ENCODE data around the gene HSD3B2.
"Not testable (repeated sequence)": the region's sequence is repeated elsewhere in the genome, so short reads cannot be mapped to it uniquely, and the experiment has no call there.

HSD3B2 gene

DNA sequence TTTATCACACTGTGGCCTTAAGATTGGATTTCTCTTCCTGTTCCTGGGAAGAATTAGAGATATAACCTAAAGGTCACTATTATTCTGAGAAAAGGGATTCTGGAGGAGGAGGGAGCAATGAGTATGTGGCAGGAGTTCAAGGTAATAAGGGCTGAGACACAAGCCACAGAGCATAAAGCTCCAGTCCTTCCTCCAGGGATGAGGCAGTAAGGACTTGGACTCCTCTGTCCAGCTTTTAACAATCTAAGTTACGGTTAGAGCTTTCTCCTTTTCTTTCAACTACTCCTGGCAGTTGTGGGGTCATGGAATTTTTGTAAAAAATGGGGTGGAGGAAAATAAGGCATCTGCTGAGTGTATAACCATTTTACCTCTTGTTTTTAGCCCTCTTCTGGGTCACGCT is at the start of gene HSD3B2:
Gene HSD3B2 (plus strand): TSS at position 201 of the 400 bp plus-strand sequence. CDS start 270 bp downstream, outside the sequence.
- no peak for DNase-seq

GRCh38 chr1:119366424-119366823 is 48.5 kb upstream of the HSD3B2 start:
- DNase-seq: no peak

GRCh38 chr1:119367432-119368124 is 47.4 kb upstream of the HSD3B2 start:
- DNase-seq: no peak

DNA sequence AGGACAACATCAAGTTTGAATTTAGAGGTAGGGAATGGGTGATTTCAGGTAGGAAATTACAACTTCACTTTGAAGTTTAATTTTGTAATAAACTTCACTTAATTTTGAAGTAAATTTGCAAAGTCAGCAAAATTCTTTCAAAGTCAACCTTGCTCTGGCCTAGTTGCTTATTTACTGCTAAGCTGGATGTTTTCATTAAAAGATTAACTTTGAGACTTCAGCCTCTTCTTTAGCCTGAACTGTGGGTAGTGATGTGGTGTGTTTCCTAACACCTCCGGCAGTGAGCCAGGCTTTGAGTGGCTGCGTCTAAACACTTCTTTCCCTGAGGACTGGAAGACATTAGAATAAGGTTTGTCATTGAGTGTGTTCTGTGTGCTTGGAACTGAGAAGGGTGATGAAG is 46.4 kb upstream of the HSD3B2 start, which contains the start of gene HAO2:
Gene HAO2 (plus strand): TSS at position 232 of the 400 bp plus-strand sequence. CDS start 12,301 bp downstream, outside the sequence.
- no peak for DNase-seq

DNA sequence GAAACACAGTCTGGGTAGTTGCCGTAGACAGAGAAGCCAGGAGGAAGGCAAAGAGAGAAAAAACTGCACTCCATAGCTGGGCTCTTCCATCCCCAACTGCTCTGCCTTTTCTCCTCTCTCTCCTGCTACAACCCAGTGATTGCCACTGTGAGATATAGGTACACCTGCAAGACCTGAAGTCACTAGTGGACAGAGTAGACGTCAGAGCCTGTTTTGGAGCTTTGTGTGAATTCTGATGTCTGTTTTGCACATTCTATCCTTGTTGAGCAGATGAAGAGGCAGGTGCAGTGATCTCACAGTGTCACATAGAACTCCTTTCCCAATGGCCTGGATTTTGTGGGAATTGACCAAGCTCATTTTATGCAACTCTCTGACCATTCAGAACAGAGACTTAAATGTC is 44.2 kb upstream of the HSD3B2 start:
- DNase-seq: no peak

- no peak for DNase-seq
Observed at GRCh38 chr1:119371815-119372214, 43.1 kb upstream of the HSD3B2 start.

- peak; percentile 47 for DNase-seq
Observed at GRCh38 chr1:119372503-119373086, 42.4 kb upstream of the HSD3B2 start.

DNA sequence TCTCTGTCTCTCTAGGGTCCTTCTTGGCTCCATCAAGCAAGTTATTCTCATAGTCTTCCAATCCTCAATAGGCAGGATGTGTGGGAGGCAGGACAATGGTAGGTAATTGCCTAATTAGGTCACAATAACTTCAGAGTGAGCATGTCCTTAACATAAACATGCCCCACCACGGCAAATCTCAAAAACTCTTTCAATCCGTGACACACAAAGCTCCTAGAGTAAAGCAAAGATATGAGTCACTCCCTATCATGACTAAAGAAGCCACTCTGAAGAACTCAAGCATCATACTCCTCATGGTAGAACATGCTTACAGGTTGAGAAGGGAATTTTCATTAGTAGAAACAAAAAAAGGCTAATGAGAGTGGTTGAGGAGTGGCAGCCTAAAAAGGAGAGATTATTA is 41.5 kb upstream of the HSD3B2 start:
- no peak for DNase-seq

- DNase-seq: no peak
Observed at GRCh38 chr1:119374208-119374874, 40.6 kb upstream of the HSD3B2 start.

DNA sequence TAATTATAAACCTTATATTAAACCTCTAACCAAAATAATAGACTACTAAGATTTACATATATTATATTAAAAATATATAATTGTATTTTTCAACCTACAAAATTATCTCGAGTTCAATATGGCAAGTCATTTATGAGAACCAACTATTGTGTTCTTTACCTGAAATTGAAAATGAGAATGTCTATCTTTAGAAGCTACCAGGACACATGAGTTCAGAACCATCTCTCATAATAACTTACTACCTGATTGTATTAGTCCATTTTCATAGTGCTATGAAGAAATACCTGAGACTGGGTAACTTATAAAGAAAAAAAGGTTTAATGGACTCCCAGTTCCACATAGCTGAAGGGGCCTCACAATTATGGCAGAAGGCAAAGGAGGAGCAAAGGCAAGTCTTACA is 39.6 kb upstream of the HSD3B2 start:
- DNase-seq: no peak

GRCh38 chr1:119376594-119376993 is 38.4 kb upstream of the HSD3B2 start:
- no peak for DNase-seq

DNA sequence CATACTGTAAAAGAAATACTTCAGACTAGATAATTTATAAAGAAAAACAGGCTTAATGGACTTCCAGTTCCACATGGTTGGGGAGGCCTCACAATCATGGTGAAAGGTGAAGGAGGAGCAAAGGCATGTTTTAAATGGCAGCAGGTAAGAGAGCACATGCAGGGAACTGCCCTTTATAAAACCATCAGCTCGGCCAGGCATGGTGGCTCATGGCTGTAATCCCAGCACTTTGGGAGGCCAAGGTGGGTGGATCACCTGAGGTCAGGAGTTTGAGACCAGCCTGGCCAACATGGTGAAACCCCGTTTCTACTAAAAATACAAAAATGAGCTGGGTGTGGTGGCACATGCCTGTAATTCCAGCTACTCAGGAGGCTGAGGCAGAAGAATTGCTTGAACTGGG is 37.4 kb upstream of the HSD3B2 start:
- DNase-seq: not testable (repeated sequence)

- no peak for DNase-seq
Observed at GRCh38 chr1:119379117-119379516, 35.8 kb upstream of the HSD3B2 start.

- no peak for DNase-seq
Observed at GRCh38 chr1:119380304-119380703, 34.6 kb upstream of the HSD3B2 start.

DNA sequence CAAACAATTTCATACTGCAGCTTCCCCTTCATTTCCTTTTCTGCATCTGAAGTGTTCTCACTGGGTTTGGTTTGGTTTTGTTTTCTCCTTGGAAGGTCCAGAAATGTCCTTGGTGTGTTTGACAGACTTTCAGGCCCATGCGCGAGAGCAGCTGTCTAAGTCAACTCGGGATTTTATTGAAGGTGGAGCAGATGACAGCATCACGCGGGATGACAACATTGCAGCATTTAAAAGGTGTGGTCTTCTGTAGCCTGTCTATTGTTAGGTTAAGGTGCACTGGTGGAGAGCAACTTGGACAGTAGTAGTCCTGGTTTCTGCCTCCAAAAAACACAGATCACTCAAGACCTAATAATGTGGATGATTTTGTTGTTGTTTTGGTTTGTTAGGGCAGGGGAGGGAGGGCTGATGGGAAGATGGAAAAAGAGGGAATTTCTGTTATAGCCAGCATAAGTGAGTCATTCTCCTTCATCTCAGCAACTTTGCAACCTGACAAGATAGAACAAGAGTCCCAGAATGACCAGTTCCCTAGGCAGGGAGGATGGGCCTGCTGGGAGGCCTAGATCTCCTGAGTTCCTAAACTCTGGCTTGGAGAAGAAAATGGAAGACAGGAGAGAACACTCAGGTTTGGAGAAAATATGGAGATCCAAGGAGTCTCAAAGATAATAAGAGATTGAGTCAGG is 33.8 kb upstream of the HSD3B2 start:
- DNase-seq: no peak

DNA sequence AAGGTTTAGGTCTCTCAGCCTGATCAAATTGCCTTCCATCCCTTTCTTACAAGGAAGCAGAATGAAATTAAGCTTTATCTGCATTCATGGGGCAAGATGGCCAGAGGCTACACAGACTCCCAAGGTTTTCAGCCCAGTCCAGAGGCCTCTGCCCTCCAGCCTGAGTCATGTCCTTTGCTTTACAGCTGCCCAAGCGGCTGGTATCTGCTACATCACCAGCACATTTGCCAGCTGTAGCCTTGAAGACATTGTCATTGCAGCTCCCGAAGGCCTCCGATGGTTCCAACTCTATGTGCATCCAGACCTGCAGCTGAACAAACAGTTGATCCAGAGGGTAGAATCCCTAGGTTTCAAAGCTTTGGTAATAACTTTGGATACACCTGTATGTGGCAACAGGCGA is 30.4 kb upstream of the HSD3B2 start:
- no peak for DNase-seq

GRCh38 chr1:119385650-119386049 is 29.3 kb upstream of the HSD3B2 start:
- DNase-seq: no peak

GRCh38 chr1:119387858-119388257 is 27.1 kb upstream of the HSD3B2 start:
- no peak for DNase-seq

DNA sequence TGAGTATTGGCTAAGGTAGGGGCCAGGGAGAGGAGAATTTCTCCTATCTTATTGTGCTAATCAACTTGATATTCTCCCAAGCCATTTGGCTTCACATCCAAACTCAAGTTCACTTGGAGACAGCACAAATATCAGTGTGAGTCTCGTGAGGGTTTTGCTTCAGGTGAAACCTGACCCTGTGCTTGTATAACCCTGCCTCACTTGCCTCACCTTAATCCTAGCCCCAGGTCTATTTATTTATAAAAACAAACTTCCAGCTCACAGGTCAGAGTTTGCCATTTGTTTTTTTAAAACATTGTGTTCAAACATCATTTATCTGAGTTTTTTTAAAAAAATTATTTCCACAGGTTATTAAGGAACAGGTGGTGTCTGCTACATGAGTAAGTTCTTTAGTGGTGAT is 26.5 kb upstream of the HSD3B2 start:
- no peak for DNase-seq

GRCh38 chr1:119390526-119390925 is 24.4 kb upstream of the HSD3B2 start:
- DNase-seq: no peak

- no peak for DNase-seq
Observed at GRCh38 chr1:119391749-119392148, 23.2 kb upstream of the HSD3B2 start.

- no peak for DNase-seq
Observed at GRCh38 chr1:119394085-119394484, 20.9 kb upstream of the HSD3B2 start.

- no peak for DNase-seq
Observed at GRCh38 chr1:119396982-119397381, 18.0 kb upstream of the HSD3B2 start.

GRCh38 chr1:119397986-119398385 is 17.0 kb upstream of the HSD3B2 start:
- DNase-seq: no peak
